ENCODE measurements around the gene RABAC1.

- TF ChIP-seq ATF2 (IDR thresholded peaks at IDR 0.05; ENCODE audit: low read length), result no peak
- no peak for TF ChIP-seq ZBED1 (IDR thresholded peaks at IDR 0.05; ENCODE audit: borderline replicate concordance)
- TF ChIP-seq CTCF (IDR thresholded peaks at IDR 0.05 in 2 of 3, conservative IDR thresholded peaks at IDR 0.05 in 1 of 3; ENCODE audit: control insufficient read depth in 2 of 3, extremely low read depth in 1 of 3, insufficient read depth in 1 of 3, low read depth in 3 of 3, low read length in 3 of 3), result no peak
- TF ChIP-seq PKNOX1 (IDR thresholded peaks at IDR 0.05), result no peak
These were observed 28.2 kb upstream of the RABAC1 start for GRCh38 chr19:41987141-41987860.
